ENCODE data around the gene WNT6. TPM values are rescaled to one million over a fixed set of nuclear protein-coding genes. Genes with fewer than 3 reads are reported as not detected.

Gene WNT6
- total RNA-seq, 4 donors from 2014 or later = 1.3 to 4.2 (median 4.0) TPM

DNA sequence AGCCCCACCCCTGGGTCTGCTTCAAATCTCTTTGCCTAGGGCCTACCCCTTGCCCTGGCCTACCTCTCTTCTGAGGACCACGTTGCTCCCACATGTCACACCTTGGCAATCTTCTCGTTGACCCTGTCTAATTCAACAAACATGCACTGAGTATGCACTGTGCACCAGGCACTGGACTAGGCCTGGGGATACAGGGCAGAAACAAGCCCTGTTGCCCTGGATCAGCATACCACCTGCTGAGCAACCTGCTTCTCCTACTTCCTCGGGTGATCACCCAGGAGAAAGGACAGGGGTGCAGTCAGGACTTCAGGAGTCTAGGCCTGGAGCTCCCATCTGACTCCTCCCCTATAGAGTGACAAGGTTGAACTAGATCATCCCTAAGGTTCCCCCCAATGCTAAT lies 30.8 kb downstream of the WNT6 start:
- no peak for ATAC-seq
- no peak for TF ChIP-seq POLR2AphosphoS5 (IDR thresholded peaks at IDR 0.05)
- no peak for TF ChIP-seq EP300 (IDR thresholded peaks at IDR 0.05)
- TF ChIP-seq POLR2A (IDR thresholded peaks at IDR 0.05) = no peak
- no peak for TF ChIP-seq CTCF (IDR thresholded peaks at IDR 0.05)
- Histone ChIP-seq H3K4me1 (peaks cover 0 to 17% (median 4%) of the 10 kb centered on the region in 3 donors), H3K9me3 (no peaks in the 10 kb centered on the region), H3K36me3 (no peaks in the 10 kb centered on the region), H3K27ac (no peak overlapping the region), H3K27me3 (peaks cover 35% of the 10 kb centered on the region), H3K4me3 (no peak overlapping the region)
- WGBS, 2 donors (ENCODE audit: low coverage in 1 of 2) = no CpG with 5 or more reads among the region's 3 CpGs

- Histone ChIP-seq H3K36me3 (no peaks in the 10 kb centered on the region), H3K4me3 (no peak overlapping the region), H3K27me3 (peaks cover 45% of the 10 kb centered on the region), H3K27ac (no peak overlapping the region), H3K9me3 (no peaks in the 10 kb centered on the region), H3K4me1 (peaks cover 0 to 20% (median 4%) of the 10 kb centered on the region in 3 donors)
- WGBS, 2 donors (ENCODE audit: low coverage in 1 of 2) = 47 to 100% methylated on average over 1 to 14 of the region's 19 CpGs
- TF ChIP-seq CTCF (IDR thresholded peaks at IDR 0.05) (no peak), POLR2A (IDR thresholded peaks at IDR 0.05) (no peak), EP300 (IDR thresholded peaks at IDR 0.05) (no peak), POLR2AphosphoS5 (IDR thresholded peaks at IDR 0.05) (no peak)
- no peak for ATAC-seq
These were observed 31.9 kb downstream of the WNT6 start for GRCh38 chr2:218891275-218892135.

GRCh38 chr2:218892693-218893348 lies 33.2 kb downstream of the WNT6 start:
- Histone ChIP-seq H3K4me1 (peaks cover 0 to 33% (median 15%) of the 10 kb centered on the region in 3 donors), H3K27ac (no peak overlapping the region), H3K9me3 (no peaks in the 10 kb centered on the region), H3K4me3 (peak overlapping the region in 1 of 2 donors; percentile 49), H3K27me3 (peaks cover 58% of the 10 kb centered on the region), H3K36me3 (no peaks in the 10 kb centered on the region)
- peak; percentile 76 for ATAC-seq
- TF ChIP-seq CTCF (IDR thresholded peaks at IDR 0.05) = peak in 3 of 4 experiments; percentile 20 to 52 (median 41)
- no peak for TF ChIP-seq POLR2A (IDR thresholded peaks at IDR 0.05)
- TF ChIP-seq POLR2AphosphoS5 (IDR thresholded peaks at IDR 0.05) = peak; percentile 38
- 17% methylated on average over 1 of the region's 72 CpGs; no CpG with 5 or more reads in 1 of the 2 donors for WGBS, 2 donors (ENCODE audit: low coverage in 1 of 2)

DNA sequence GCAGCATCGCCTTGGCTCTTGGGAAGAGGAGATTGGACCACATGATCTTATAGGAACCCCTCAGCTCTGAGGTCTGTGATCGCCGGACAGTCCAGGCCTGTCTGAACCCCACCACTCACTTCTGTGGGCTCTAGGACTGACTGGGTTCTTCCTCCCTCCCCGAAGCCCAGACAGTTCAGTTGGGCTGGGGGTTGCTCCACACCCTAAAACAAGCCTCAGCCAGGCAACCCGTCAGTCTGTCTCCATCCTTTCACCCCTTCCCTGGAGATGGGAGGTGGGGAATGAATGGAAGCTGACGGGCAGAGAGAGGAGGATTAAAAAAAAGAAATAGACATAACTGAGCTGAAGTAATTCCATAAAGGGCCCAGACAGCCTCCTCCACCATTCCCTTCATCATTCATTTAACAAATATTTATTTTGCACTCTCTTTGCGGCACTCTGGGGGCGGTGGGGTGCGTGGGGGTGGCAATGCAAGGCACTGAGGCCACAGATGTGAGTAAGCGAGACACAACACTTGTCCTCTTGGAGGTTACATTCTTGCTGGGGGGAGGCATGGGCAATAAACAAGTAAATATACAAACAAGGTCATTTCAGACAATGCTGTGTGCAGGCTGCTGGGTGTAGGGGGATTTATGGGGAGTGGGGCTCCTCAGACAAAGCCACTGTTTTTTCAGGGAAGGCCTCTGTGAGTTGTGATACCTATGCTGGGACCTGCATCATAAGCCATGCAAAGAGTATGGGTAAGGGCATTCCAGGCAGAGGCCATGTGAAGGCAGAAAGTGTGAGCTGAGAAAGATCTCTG lies 33.9 kb downstream of the WNT6 start:
- 26 to 37% methylated on average over 3 to 6 of the region's 10 CpGs for WGBS, 2 donors (ENCODE audit: low coverage in 1 of 2)
- H3K27me3 ChIP-seq = peaks cover 66% of the 10 kb centered on the region
- peaks cover 0 to 40% (median 21%) of the 10 kb centered on the region in 3 donors for H3K4me1 ChIP-seq
- ATAC-seq = no peak
- H3K9me3 ChIP-seq = no peaks in the 10 kb centered on the region
- TF ChIP-seq CTCF (IDR thresholded peaks at IDR 0.05) (no peak), EP300 (IDR thresholded peaks at IDR 0.05) (no peak), POLR2A (IDR thresholded peaks at IDR 0.05) (no peak), POLR2AphosphoS5 (IDR thresholded peaks at IDR 0.05) (no peak)
- no peaks in the 10 kb centered on the region for H3K36me3 ChIP-seq
- peak overlapping the region in 1 of 2 donors; percentile 49 for H3K4me3 ChIP-seq
- no peak overlapping the region for H3K27ac ChIP-seq
